Fibroblast of upper back skin (primary cell): ENCODE results near the gene SNX25.
A peak's percentile ranks its signal among the peaks of the same experiment; 100 is the strongest.

Source experiments
- DNase-seq: peaks from one replicate; pipeline ENCODE4 v3.0.0-alpha.2; 2013

SNX25 gene

DNA sequence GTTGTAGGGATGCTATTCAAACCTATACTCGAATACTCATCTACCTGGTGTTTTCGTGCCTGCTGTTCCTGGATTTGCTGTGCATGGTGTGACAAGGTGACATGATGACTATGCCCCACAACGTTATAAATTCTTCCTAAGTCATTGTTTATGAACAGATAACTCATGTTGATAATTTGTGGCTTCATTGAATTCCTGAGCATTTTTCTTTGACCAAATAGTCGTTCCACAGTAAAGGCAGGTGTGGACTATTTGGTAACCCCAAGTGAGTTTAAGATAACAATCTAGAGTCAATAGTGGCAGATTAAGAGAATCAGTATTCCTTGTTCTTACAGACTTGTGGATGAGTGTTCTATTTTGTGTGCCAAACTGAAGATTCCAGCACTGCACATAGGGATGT lies 59.9 kb downstream of the SNX25 start:
- DNase-seq = no peak

GRCh38 chr4:185270037-185270436 lies 60.6 kb downstream of the SNX25 start:
- DNase-seq = no peak

GRCh38 chr4:185270885-185271284 lies 61.5 kb downstream of the SNX25 start:
- no peak for DNase-seq

DNA sequence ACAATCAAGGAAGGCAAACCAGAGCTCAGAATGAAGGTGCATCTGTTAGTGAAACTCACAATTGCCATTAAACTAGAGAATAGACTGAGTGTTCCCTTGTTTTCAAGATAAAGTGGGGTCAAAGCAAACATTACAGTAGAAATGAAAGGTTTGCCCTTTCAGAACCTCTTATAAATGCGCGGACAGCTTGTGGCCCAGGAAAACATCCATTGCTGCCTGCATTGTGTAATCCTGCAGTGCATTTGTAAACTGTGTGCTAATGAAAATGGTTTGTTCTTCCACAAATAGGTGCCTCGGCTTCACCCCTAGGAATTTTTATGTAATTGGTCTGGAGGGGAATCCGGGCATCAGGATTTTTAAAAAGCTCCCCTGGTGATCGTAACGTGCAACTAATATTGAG lies 62.8 kb downstream of the SNX25 start:
- no peak for DNase-seq

DNA sequence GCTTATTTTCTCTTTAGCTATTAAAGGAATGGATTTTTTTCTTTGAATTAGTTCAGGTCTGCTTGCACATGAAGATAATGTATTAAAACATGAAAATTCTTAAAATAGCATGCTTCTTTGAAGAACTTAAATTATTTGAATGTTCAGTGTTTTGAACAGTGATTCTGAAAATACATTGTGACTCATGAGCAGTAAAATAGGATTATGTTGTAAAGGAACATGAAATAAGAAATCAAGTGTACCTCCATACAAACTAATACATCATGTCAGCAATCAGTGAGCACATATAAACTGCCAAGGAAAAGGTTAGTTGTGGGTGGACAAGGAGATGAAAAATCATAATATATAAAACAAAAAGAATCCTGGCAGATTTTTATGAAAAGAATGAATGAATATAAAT lies 66.1 kb downstream of the SNX25 start:
- DNase-seq = peak; percentile 29

GRCh38 chr4:185276036-185276435 lies 66.6 kb downstream of the SNX25 start:
- peak; percentile 37 for DNase-seq

DNA sequence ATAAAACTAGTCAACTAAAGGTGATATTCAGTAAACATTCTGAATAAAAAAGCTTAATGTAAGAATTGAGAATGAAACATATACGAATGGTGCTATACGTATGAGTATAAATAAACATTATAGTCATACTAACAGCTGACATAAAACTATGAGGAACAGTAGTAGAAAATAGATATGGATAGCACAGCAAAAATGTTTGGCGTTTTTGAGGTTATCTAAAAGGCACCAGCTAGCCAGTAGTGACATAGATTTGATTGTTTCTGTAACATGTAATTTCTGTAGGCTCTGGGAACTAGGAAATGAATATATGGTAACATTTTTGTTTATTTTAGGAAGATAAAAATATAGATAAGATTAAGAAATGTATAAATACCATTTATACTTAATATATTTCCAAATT lies 69.3 kb downstream of the SNX25 start:
- DNase-seq = no peak

- no peak for DNase-seq
Measured at GRCh38 chr4:185280608-185281007, 71.2 kb downstream of the SNX25 start.

DNA sequence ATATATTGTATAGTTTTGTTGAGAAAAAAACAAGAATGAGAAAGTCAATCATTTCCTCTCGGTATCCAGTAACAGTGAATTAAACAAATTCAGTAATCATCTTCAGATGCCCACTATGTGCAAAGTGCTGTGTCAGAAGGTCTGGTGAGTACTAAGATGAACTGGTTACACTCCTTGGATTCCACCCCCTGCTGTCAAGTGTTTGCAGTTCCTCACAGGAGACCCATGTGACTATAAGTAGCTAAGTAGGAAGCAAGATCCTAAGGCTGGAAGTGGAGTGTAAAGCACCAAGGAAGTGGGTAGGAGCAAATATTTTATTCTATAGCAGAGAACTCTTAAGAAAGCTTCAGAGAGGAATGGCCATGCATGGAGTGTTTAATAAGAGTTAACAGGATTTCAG lies 73.6 kb downstream of the SNX25 start:
- DNase-seq = peak; percentile 34

GRCh38 chr4:185283723-185284122 lies 74.3 kb downstream of the SNX25 start:
- DNase-seq = no peak

DNA sequence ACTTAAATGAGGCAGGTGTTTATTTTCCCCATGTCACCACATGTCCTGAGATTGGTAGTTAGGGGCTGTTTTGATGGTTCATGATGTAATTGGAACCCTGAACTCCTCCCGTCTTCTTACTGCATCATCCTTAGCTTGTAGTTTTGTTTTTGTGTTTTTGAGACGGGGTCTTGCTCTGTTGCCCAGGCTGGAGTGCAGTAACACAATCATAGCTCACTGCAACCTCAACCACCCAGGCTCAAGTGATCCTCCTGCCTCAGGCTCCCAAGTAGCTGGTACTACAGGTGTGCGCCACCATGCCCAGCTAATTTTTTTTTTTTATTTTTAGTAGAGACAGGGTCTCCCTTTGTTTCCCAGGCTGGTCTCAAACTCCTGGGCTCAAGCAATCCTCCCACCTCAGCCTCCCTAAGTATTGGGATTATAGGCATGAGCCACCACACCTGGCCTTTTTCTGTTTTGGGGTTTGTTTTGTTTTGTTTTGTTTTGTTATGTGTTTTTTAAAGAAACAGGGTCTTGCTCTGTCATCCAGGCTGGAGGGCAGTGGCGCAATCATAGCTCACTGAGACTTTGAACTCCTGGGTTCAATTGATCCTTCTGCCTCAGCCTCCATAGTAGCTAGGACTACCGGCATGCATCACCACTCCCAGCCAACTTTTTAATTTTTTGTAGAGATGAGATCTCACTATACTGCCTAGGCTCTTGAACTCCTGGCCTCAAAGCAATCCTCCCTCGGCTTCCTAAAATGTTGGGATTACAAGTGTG lies 76.4 kb downstream of the SNX25 start:
- no peak for DNase-seq

- DNase-seq = no peak
Measured at GRCh38 chr4:185286571-185286970, 77.2 kb downstream of the SNX25 start.

GRCh38 chr4:185287031-185287430 lies 77.6 kb downstream of the SNX25 start:
- no peak for DNase-seq

- DNase-seq = no peak
Measured at GRCh38 chr4:185290018-185290607, 80.7 kb downstream of the SNX25 start.

GRCh38 chr4:185290656-185291055 lies 81.3 kb downstream of the SNX25 start:
- no peak for DNase-seq

DNA sequence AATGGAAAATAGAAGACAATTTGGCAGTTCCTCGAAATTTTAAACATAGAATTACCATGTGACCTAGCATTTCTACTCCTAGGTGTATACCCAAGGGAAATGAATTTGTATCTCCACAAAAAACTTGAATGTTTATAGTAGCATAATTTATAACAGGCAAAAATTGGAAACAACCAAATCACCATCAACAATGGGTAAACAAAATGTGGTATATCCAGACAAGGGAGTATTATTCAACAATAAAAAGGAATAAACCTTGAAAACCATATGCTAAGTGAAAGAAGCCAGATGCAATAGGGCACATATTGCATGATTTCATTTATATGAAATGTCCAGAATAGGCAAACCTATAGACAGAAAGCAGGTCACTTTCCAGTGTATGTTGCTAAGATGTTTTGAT lies 83.8 kb downstream of the SNX25 start:
- DNase-seq = no peak

DNA sequence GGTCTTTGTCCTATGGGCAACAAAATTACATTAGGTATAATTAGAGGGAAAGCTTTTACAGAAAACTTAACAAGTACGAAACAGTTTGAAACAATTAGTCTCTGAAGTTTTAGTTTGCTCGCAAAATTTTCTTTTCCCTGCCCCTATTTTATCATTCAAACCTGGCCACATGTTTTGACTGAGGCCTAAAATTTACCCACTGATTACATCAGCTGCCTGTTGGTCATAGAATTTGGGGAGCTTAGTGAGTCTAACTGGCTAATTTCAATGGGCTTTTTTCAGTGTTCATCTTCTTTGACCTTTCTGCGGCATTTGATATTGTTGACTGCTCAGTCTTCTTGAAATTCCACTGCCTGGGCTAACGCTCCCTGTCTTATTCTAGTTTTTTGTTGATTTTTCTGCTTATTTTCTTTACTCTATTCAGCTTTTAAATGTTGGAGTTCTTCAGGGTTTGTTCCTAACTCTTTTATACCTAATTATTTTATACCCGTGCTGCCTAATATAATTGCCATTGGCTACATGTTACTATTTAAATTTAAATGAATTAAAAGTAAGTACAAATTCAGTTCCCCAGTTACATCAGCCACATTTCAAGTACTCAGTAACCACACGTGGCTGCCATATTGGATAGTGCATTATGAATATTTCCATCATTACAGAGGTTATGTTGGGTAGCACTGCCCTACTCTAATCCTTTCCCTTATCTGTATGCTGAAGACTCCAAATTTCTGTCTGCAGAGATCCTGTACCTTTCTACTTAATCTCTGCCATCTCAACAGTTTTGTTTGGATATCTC lies 87.5 kb downstream of the SNX25 start:
- no peak for DNase-seq

- DNase-seq = no peak
Measured at GRCh38 chr4:185298728-185299430, 89.5 kb downstream of the SNX25 start.

DNA sequence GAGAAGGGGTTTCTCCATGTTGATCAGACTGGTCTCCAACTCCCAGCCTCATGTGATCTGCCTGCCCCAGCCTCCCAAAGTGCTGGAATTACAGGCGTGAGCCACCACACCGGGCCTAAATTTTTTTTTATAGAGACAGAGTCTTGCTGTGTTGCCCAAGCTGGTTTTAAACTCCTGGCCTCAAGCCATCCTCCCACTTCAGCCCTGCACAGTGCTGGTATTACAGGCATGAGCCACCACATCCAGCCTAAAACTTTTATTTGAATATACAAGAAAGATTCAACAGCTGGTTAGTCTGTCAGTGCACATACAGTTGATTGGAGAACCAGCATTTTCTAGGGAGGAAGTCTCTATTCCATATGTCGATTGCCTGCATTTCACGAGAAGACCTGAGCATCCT lies 95.1 kb downstream of the SNX25 start:
- DNase-seq = peak; percentile 5

GRCh38 chr4:185304944-185305690 lies 95.7 kb downstream of the SNX25 start:
- DNase-seq = peak; percentile 17

DNA sequence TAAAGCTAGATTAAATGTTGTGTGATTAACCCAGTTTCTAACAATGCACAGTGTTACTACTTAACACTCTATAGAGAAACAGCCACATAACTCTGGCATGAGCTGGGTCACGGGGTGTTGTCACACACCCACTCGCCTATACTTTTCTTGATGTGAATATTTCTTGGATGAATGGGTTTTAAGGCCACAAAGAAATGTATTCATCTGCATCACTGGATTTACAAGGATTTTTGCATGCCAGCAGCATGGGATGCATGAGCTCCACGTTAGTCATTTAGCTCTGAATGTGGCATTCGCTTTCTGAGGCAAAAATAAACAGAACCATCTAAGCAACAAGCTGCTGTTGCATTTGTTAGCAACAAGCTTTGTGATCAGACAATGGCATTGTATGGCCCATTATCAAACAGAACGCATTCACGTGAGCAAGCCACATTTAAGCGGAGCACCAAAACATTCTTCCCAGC lies 96.6 kb downstream of the SNX25 start:
- DNase-seq = peak; percentile 90

- no peak for DNase-seq
Measured at GRCh38 chr4:185307136-185307950, 97.9 kb downstream of the SNX25 start.
